Gastrocnemius medialis (tissue), 4 donors: ENCODE data around the gene RADIL.

Experiments used
- CTCF ChIP-seq, 5 experiments: fragments of 450-650 bp in 3 of 5; fragments of 200-600 bp in 2 of 5; sonication (generic) in 2 of 5; IDR thresholded peaks in 4 of 5; conservative IDR thresholded peaks in 1 of 5; 1 replicate in 4 of 5; 2 replicates in 1 of 5; pipeline ENCODE4 v1.5.1; 2016 to 2019; ENCODE audit warnings: antibody characterized with exemption in 5 of 5, mild to moderate bottlenecking in 3 of 5, moderate library complexity in 3 of 5
- POLR2A ChIP-seq, 2 donors: fragments of 450-650 bp; IDR thresholded peaks; one replicate each; pipeline ENCODE4 v1.6.1; 2017; ENCODE audit warnings: antibody characterized with exemption in 2 of 2, mild to moderate bottlenecking in 2 of 2, moderate library complexity in 2 of 2

GRCh38 chr7:4809091-4809591 lies 74.4 kb downstream of the RADIL start:
- no peak for TF ChIP-seq CTCF (IDR thresholded peaks at IDR 0.05 in 4 of 5, conservative IDR thresholded peaks at IDR 0.05 in 1 of 5)
- no peak for TF ChIP-seq POLR2A (IDR thresholded peaks at IDR 0.05)
